OCI-LY1 (cell line): ENCODE data around the gene LIMA1.

ENCODE experiments used
- H2AFZ ChIP-seq: fragments of 200-600 bp; sonication (generic), shearing (Covaris generic); 2 replicates; pipeline ENCODE4 v1.6.0; 2014; ENCODE audit warnings: antibody characterized with exemption, mild to moderate bottlenecking, low read length
- H3F3A ChIP-seq: fragments of 200-600 bp; sonication (generic), shearing (Covaris generic); 2 replicates; pipeline ENCODE4 v1.6.0; 2014; ENCODE audit warnings: mild to moderate bottlenecking, antibody characterized with exemption, low read length, moderate library complexity; ENCODE audit not compliant: insufficient read depth
- H3K27ac ChIP-seq: fragments of 200-600 bp; sonication (generic); 2 replicates; pipeline ENCODE4 v1.5.1; 2014; ENCODE audit warnings: low read length, mixed run types, mild to moderate bottlenecking, low read depth; ENCODE audit not compliant: poor library complexity, severe bottlenecking
- H3K27me3 ChIP-seq: fragments of 200-600 bp; sonication (generic); 2 replicates; pipeline ENCODE4 v1.6.0; 2014; ENCODE audit warnings: antibody characterized with exemption, mild to moderate bottlenecking, low read length, moderate library complexity; ENCODE audit not compliant: insufficient read depth
- H3K36me3 ChIP-seq: fragments of 200-600 bp; sonication (generic); 2 replicates; pipeline ENCODE4 v1.6.1; 2014; ENCODE audit warnings: mild to moderate bottlenecking, antibody characterized with exemption, low read length, moderate library complexity, mixed read lengths; ENCODE audit not compliant: insufficient read depth
- H3K4me1 ChIP-seq: fragments of 200-600 bp; sonication (generic); 2 replicates; pipeline ENCODE4 v1.5.1; 2014; ENCODE audit warnings: mild to moderate bottlenecking, low read length, moderate library complexity; ENCODE audit not compliant: insufficient read depth, severe bottlenecking
- H3K4me2 ChIP-seq: fragments of 200-600 bp; sonication (generic), shearing (Covaris generic); 2 replicates; pipeline ENCODE4 v1.6.1; 2014; ENCODE audit warnings: low read length
- H3K4me3 ChIP-seq: fragments of 200-600 bp; sonication (generic); 2 replicates; pipeline ENCODE4 v1.5.1; 2014; ENCODE audit warnings: low read length, low read depth, mild to moderate bottlenecking, mixed read lengths; ENCODE audit not compliant: poor library complexity, severe bottlenecking
- H3K79me2 ChIP-seq: fragments of 200-600 bp; shearing (Covaris generic); 2 replicates; pipeline ENCODE4 v1.6.1; 2016; ENCODE audit warnings: mixed run types, low read length, mixed read lengths; ENCODE audit not compliant: insufficient read depth
- H3K9ac ChIP-seq: fragments of 200-600 bp; sonication (generic), shearing (Covaris generic); 2 replicates; pipeline ENCODE4 v1.6.1; 2014; ENCODE audit warnings: mild to moderate bottlenecking, low read length, mixed read lengths
- H3K9me2 ChIP-seq: fragments of 200-600 bp; sonication (generic), shearing (Covaris generic); 2 replicates; pipeline ENCODE4 v1.6.1; 2014; ENCODE audit warnings: low read depth, mild to moderate bottlenecking, low read length, mixed read lengths
- H3K9me3 ChIP-seq: fragments of 200-600 bp; shearing (Covaris generic); 2 replicates; pipeline ENCODE4 v1.6.1; 2014; ENCODE audit warnings: low read length, mixed read lengths
- H4K20me1 ChIP-seq: fragments of 200-600 bp; sonication (generic), shearing (Covaris generic); 2 replicates; pipeline ENCODE4 v1.6.0; 2016; ENCODE audit warnings: mild to moderate bottlenecking, low read length; ENCODE audit not compliant: insufficient read depth
- CTCF ChIP-seq: fragments of 200-600 bp; sonication (generic), shearing (Covaris generic); IDR thresholded peaks from 2 replicates; pipeline ENCODE4 v1.5.1; 2017; ENCODE audit warnings: mild to moderate bottlenecking, antibody characterized with exemption, low read length, moderate library complexity, mixed read lengths
- EZH2 ChIP-seq: fragments of 200-600 bp; sonication (generic), shearing (Covaris generic); IDR thresholded peaks from 2 replicates; pipeline ENCODE4 v1.8.0; 2017; ENCODE audit warnings: borderline replicate concordance, mixed run types, mild to moderate bottlenecking, antibody characterized with exemption, low read length, moderate library complexity, mixed read lengths

The LIMA1 gene

GRCh38 chr12:50265770-50266524 lies 17.4 kb downstream of the LIMA1 start:
- H3K79me2 ChIP-seq = no peaks in the 10 kb centered on the region
- H3K27ac ChIP-seq = no peak overlapping the region

GRCh38 chr12:50263832-50264231 lies 19.5 kb downstream of the LIMA1 start:
- H3K9ac ChIP-seq = no peak overlapping the region
- no peaks in the 10 kb centered on the region for H3K9me3 ChIP-seq
- no peaks in the 10 kb centered on the region for H3F3A ChIP-seq
- H4K20me1 ChIP-seq = no peaks in the 10 kb centered on the region
- no peaks in the 10 kb centered on the region for H3K36me3 ChIP-seq
- H3K4me3 ChIP-seq = no peak overlapping the region
- H3K27ac ChIP-seq = no peak overlapping the region
- no peaks in the 10 kb centered on the region; the same call in 1 of the 2 replicates for H3K27me3 ChIP-seq
- H2AFZ ChIP-seq = no peak overlapping the region
- no peak for TF ChIP-seq CTCF
- no peak for TF ChIP-seq EZH2
- no peaks in the 10 kb centered on the region for H3K79me2 ChIP-seq
- H3K4me2 ChIP-seq = no peak overlapping the region
- H3K9me2 ChIP-seq = no peaks in the 10 kb centered on the region
- H3K4me1 ChIP-seq = no peaks in the 10 kb centered on the region

More at GRCh38 chr12:50265770-50266524, 17.4 kb downstream of the LIMA1 start:
- Histone ChIP-seq H3K4me3 (no peak overlapping the region), H3K4me2 (no peak overlapping the region), H3K9ac (no peak overlapping the region), H3K9me2 (no peaks in the 10 kb centered on the region), H3K36me3 (no peaks in the 10 kb centered on the region), H3K9me3 (no peaks in the 10 kb centered on the region), H2AFZ (no peak overlapping the region), H3F3A (no peaks in the 10 kb centered on the region), H4K20me1 (no peaks in the 10 kb centered on the region), H3K27me3 (no peaks in the 10 kb centered on the region; the same call in 1 of the 2 replicates), H3K4me1 (no peaks in the 10 kb centered on the region)
- TF ChIP-seq CTCF = no peak
- TF ChIP-seq EZH2 = no peak

GRCh38 chr12:50261654-50262053 lies 21.7 kb downstream of the LIMA1 start:
- no peaks in the 10 kb centered on the region for H3K79me2 ChIP-seq
- H3K4me2 ChIP-seq = no peak overlapping the region
- no peak for TF ChIP-seq EZH2
- TF ChIP-seq CTCF = peak; percentile 15; the same call in 1 of the 2 replicates
- no peaks in the 10 kb centered on the region for H3F3A ChIP-seq
- no peaks in the 10 kb centered on the region; the same call in 1 of the 2 replicates for H3K27me3 ChIP-seq
- H3K9me2 ChIP-seq = no peaks in the 10 kb centered on the region
- no peaks in the 10 kb centered on the region for H4K20me1 ChIP-seq
- H2AFZ ChIP-seq = no peak overlapping the region
- H3K36me3 ChIP-seq = no peaks in the 10 kb centered on the region
- no peaks in the 10 kb centered on the region for H3K9me3 ChIP-seq
- H3K27ac ChIP-seq = no peak overlapping the region
- H3K4me1 ChIP-seq = no peaks in the 10 kb centered on the region
- H3K9ac ChIP-seq = no peak overlapping the region
- H3K4me3 ChIP-seq = no peak overlapping the region
